Liver (tissue), 9 donors: Measurements from ENCODE around the gene CRYBB3. TPM values are rescaled to one million over a fixed set of nuclear protein-coding genes. Genes with fewer than 3 reads are reported as not detected.

Experiments
- DNase-seq: peaks from one replicate; pipeline ENCODE4 v3.0.0-alpha.2; 2017; ENCODE audit warnings: low spot score
- H3K27ac ChIP-seq, 2 donors: one replicate each; pipeline ENCODE4 v1.7.0; 2013; ENCODE audit warnings: inconsistent platforms in 2 of 2, low read length in 2 of 2, control low read depth in 1 of 2, low read depth in 1 of 2, mild to moderate bottlenecking in 1 of 2
- H3K27me3 ChIP-seq, 4 donors: one replicate each; pipeline versions ENCODE4 v1.6.1 to v1.7.0; 2013; ENCODE audit warnings: low read length in 3 of 4, inconsistent platforms in 1 of 4, mild to moderate bottlenecking in 1 of 4, moderate library complexity in 1 of 4; ENCODE audit not compliant: control insufficient read depth in 4 of 4, insufficient read depth in 4 of 4
- H3K36me3 ChIP-seq, 4 donors: one replicate each; pipeline versions ENCODE4 v1.6.1 to v1.7.0; 2013; ENCODE audit warnings: low read length in 3 of 4, mild to moderate bottlenecking in 3 of 4, low read depth in 1 of 4, moderate library complexity in 1 of 4; ENCODE audit not compliant: control insufficient read depth in 4 of 4, insufficient read depth in 3 of 4
- H3K4me1 ChIP-seq, 4 donors: one replicate each; pipeline versions ENCODE4 v1.6.1 to v1.7.0; 2013; ENCODE audit warnings: low read length in 3 of 4, mild to moderate bottlenecking in 3 of 4, moderate library complexity in 1 of 4; ENCODE audit not compliant: control insufficient read depth in 4 of 4, insufficient read depth in 4 of 4
- H3K4me3 ChIP-seq, 3 donors: one replicate each; pipeline versions ENCODE4 v1.6.1 to v1.7.0; 2013; ENCODE audit warnings: low read length in 3 of 3, control low read depth in 1 of 3, low read depth in 1 of 3, mild to moderate bottlenecking in 1 of 3
- H3K9ac ChIP-seq, 2 donors: one replicate each; pipeline ENCODE4 v1.7.0; 2013; ENCODE audit warnings: low read length in 2 of 2, mild to moderate bottlenecking in 2 of 2, moderate library complexity in 2 of 2, control low read depth in 1 of 2, low read depth in 1 of 2
- H3K9me3 ChIP-seq, 4 donors: one replicate each; pipeline versions ENCODE4 v1.6.1 to v1.7.0; 2013; ENCODE audit warnings: low read length in 3 of 4; ENCODE audit not compliant: control insufficient read depth in 4 of 4
- ATF3 ChIP-seq: IDR thresholded peaks from 2 replicates; pipeline ENCODE4 v1.6.1; 2016; ENCODE audit warnings: antibody characterized with exemption
- CTCF ChIP-seq: fragments of 150-350 bp; IDR thresholded peaks from 2 replicates; pipeline ENCODE4 v1.5.1; 2017; ENCODE audit warnings: improper control_type of control experiment, low read depth, low read length; ENCODE audit not compliant: missing input control
- EGR1 ChIP-seq, 2 donors: IDR thresholded peaks; 2 replicates each; pipeline ENCODE4 v1.6.1; 2016 to 2018; ENCODE audit warnings: antibody characterized with exemption in 2 of 2, low read depth in 2 of 2
- FOXA1 ChIP-seq: IDR thresholded peaks from 2 replicates; pipeline ENCODE4 v1.6.1; 2016; ENCODE audit warnings: antibody characterized with exemption
- FOXA2 ChIP-seq: IDR thresholded peaks from 2 replicates; pipeline ENCODE4 v1.6.1; 2016; ENCODE audit warnings: antibody characterized with exemption
- GABPA ChIP-seq, 2 donors: IDR thresholded peaks in 1 of 2; conservative IDR thresholded peaks in 1 of 2; 2 replicates each; pipeline ENCODE4 v1.6.1; 2016; ENCODE audit warnings: antibody characterized with exemption in 2 of 2, mild to moderate bottlenecking in 1 of 2, moderate library complexity in 1 of 2
- HNF4A ChIP-seq, 2 donors: conservative IDR thresholded peaks; 2 replicates each; pipeline ENCODE4 v1.6.1; 2016; ENCODE audit warnings: antibody characterized with exemption in 2 of 2, mild to moderate bottlenecking in 2 of 2
- HNF4G ChIP-seq: IDR thresholded peaks from 2 replicates; pipeline ENCODE4 v1.6.1; 2016; ENCODE audit warnings: antibody characterized with exemption
- JUND ChIP-seq, 2 donors: IDR thresholded peaks; 2 replicates each; pipeline ENCODE4 v1.6.1; 2016; ENCODE audit warnings: antibody characterized with exemption in 2 of 2
- MAX ChIP-seq: IDR thresholded peaks from 2 replicates; pipeline ENCODE4 v1.6.1; 2016; ENCODE audit warnings: antibody characterized with exemption
- NR2F2 ChIP-seq: IDR thresholded peaks from 2 replicates; pipeline ENCODE4 v1.6.1; 2016; ENCODE audit warnings: antibody characterized with exemption
- RAD21 ChIP-seq, 2 donors: IDR thresholded peaks; 2 replicates each; pipeline ENCODE4 v1.6.1; 2016; ENCODE audit warnings: antibody characterized with exemption in 2 of 2, mild to moderate bottlenecking in 2 of 2
- REST ChIP-seq: IDR thresholded peaks from 2 replicates; pipeline ENCODE4 v1.6.1; 2016; ENCODE audit warnings: antibody characterized with exemption, mild to moderate bottlenecking
- RXRA ChIP-seq, 2 donors: IDR thresholded peaks; 2 replicates each; pipeline ENCODE4 v1.6.1; 2017 to 2018; ENCODE audit warnings: antibody characterized with exemption in 2 of 2, mild to moderate bottlenecking in 1 of 2
- SP1 ChIP-seq: IDR thresholded peaks from 2 replicates; pipeline ENCODE4 v1.6.1; 2018; ENCODE audit warnings: antibody characterized with exemption, mild to moderate bottlenecking
- TAF1 ChIP-seq: conservative IDR thresholded peaks from 2 replicates; pipeline ENCODE4 v1.6.1; 2016; ENCODE audit warnings: antibody characterized with exemption, mild to moderate bottlenecking
- YY1 ChIP-seq: IDR thresholded peaks from 2 replicates; pipeline ENCODE4 v1.6.1; 2016; ENCODE audit warnings: antibody characterized with exemption, mild to moderate bottlenecking
- ZBTB33 ChIP-seq: IDR thresholded peaks from 2 replicates; pipeline ENCODE4 v1.6.1; 2016; ENCODE audit warnings: antibody characterized with exemption
- WGBS: extraction: QIAGEN DNeasy Blood & Tissue Kit; methylation state at CpG from one replicate; pipeline ENCODE4 v1.1.7; 2013; 5-methylcytosine and 5-hydroxymethylcytosine counted together
- polyA plus RNA-seq, 2 donors: library from polyadenylated mRNA; stranded (reverse) in 1 of 2; unstranded in 1 of 2; fragments of 200-250 nt in 1 of 2; fragments of >200 nt in 1 of 2; fragmentation: Nextera tagmentation in 1 of 2; extraction: Ambion mirVana in 1 of 2; gene quantifications; one replicate each; pipeline versions ENCODE4 v1.2.1 to v1.2.3, GENCODE V29; 2013 to 2015
- total RNA-seq, 2 donors: library from RNA; depleted of rRNA; stranded (reverse); fragments of >200 nt; gene quantifications; one replicate each; pipeline ENCODE4 v1.2.3, GENCODE V29; 2014
- donor health status: healthy.
- donor health status: healthy.
- donor health status: healthy.
- donor health status: healthy.
- donor health status: healthy.

Gene CRYBB3
- total and polyA plus RNA-seq, 4 donors: 0.25 to 0.38 TPM; not detected in 2

- 91% methylated on average over 6 of the region's 6 CpGs for WGBS
- H3K4me1 ChIP-seq: peaks cover 17 to 42% (median 20%) of the 10 kb centered on the region in 4 donors
- H3K4me3 ChIP-seq: no peak overlapping the region
- no peaks in the 10 kb centered on the region for H3K9me3 ChIP-seq
- DNase-seq: no peak
- H3K36me3 ChIP-seq: peaks cover 0 to 3% (median under 1%) of the 10 kb centered on the region in 4 donors
- H3K27ac ChIP-seq: no peak overlapping the region
- H3K27me3 ChIP-seq: no peaks in the 10 kb centered on the region
- no peak for TF ChIP-seq SP1
- no peak for TF ChIP-seq ATF3
- no peak for TF ChIP-seq FOXA2
- no peak for TF ChIP-seq FOXA1
- no peak for TF ChIP-seq JUND (IDR thresholded peaks at IDR 0.05)
- no peak for TF ChIP-seq MAX
- TF ChIP-seq CTCF: no peak
- TF ChIP-seq RAD21 (IDR thresholded peaks at IDR 0.05): no peak
- no peak for TF ChIP-seq ZBTB33
- TF ChIP-seq NR2F2: no peak
- TF ChIP-seq RXRA (IDR thresholded peaks at IDR 0.05): no peak
- TF ChIP-seq HNF4G: no peak
- TF ChIP-seq TAF1: no peak
- no peak for TF ChIP-seq EGR1 (IDR thresholded peaks at IDR 0.05; ENCODE audit: low read depth in 2 of 2)
- TF ChIP-seq YY1: no peak
- no peak for TF ChIP-seq GABPA (IDR thresholded peaks at IDR 0.05 in 1 of 2, conservative IDR thresholded peaks at IDR 0.05 in 1 of 2)
- no peak for TF ChIP-seq REST
- TF ChIP-seq HNF4A (conservative IDR thresholded peaks at IDR 0.05): no peak
- no peak overlapping the region for H3K9ac ChIP-seq
Measured at GRCh38 chr22:25161916-25162530, 37.6 kb upstream of the CRYBB3 start.
